Type B pancreatic cell (in vitro differentiated cells): ENCODE measurements around the gene ABCC10. TPM values are rescaled to one million over a fixed set of nuclear protein-coding genes. Genes with fewer than 3 reads are reported as not detected.
"Not testable (repeated sequence)": the region's sequence is repeated elsewhere in the genome, so short reads cannot be mapped to it uniquely, and the experiment has no call there.

ENCODE experiments used
- DNase-seq: peaks from one replicate; pipeline ENCODE4 v3.0.0; 2021; ENCODE audit warnings: mixed read lengths; ENCODE audit not compliant: unreplicated experiment; ENCODE audit errors: extremely low spot score
- H3K27ac Mint-ChIP-seq: 2 replicates; pipeline ENCODE4 v1.8.0; 2021; ENCODE audit warnings: mild to moderate bottlenecking, mixed read lengths
- H3K27me3 Mint-ChIP-seq: 2 replicates; pipeline ENCODE4 v1.8.0; 2021; ENCODE audit warnings: mixed read lengths
- H3K36me3 Mint-ChIP-seq: 2 replicates; pipeline ENCODE4 v1.8.0; 2021; ENCODE audit warnings: mixed read lengths
- H3K4me1 Mint-ChIP-seq: one replicate; pipeline ENCODE4 v1.8.0; 2021; ENCODE audit warnings: mixed read lengths; ENCODE audit not compliant: unreplicated experiment
- H3K4me3 Mint-ChIP-seq: 2 replicates; pipeline ENCODE4 v1.8.0; 2021; ENCODE audit warnings: mild to moderate bottlenecking, mixed read lengths
- H3K9me3 Mint-ChIP-seq: 2 replicates; pipeline ENCODE4 v1.8.0; 2021; ENCODE audit warnings: mixed read lengths
- total RNA-seq: library from RNA; stranded (reverse); gene quantifications from 2 replicates; pipeline ENCODE4 v1.2.1, GENCODE V29; 2021; ENCODE audit warnings: low replicate concordance
- TF ChIP-seq, protein P1 (sequence below): fragments of 200-600 bp; sonication (generic); conservative IDR thresholded peaks from 2 replicates; pipeline ENCODE4 v1.5.0; 2021; ENCODE audit warnings: antibody characterized with exemption, mild to moderate bottlenecking

The ABCC10 gene
- total RNA-seq, 1 donor from 2014 or later, result 46.5 TPM

DNA sequence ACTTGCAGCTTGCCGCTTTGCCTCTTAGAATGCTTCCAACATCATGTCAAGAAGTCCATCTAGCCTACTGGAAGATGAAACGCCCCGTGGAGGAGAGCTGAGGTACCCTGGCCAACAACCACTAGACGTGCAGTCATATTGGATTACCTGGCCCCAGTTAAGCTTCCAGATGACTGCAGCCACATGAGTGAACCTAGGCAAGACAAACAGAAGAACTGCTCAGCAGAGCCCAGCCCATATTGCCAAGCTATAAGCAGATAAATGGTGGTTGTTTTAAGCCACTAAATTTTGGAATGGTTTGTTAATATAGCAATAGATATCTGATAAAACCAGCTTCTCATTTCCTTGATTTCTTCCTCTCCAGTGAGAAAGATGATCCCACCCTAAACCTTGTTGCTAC lies 32.7 kb downstream of the ABCC10 start:
- Mint-ChIP-seq H3K27me3 (peaks cover 46% of the 10 kb centered on the region), H3K9me3 (no peaks in the 10 kb centered on the region), H3K27ac (no peak overlapping the region), H3K4me3 (no peak overlapping the region), H3K36me3 (no peaks in the 10 kb centered on the region), H3K4me1 (peaks cover 12% of the 10 kb centered on the region)
- TF ChIP-seq, protein P1, sequence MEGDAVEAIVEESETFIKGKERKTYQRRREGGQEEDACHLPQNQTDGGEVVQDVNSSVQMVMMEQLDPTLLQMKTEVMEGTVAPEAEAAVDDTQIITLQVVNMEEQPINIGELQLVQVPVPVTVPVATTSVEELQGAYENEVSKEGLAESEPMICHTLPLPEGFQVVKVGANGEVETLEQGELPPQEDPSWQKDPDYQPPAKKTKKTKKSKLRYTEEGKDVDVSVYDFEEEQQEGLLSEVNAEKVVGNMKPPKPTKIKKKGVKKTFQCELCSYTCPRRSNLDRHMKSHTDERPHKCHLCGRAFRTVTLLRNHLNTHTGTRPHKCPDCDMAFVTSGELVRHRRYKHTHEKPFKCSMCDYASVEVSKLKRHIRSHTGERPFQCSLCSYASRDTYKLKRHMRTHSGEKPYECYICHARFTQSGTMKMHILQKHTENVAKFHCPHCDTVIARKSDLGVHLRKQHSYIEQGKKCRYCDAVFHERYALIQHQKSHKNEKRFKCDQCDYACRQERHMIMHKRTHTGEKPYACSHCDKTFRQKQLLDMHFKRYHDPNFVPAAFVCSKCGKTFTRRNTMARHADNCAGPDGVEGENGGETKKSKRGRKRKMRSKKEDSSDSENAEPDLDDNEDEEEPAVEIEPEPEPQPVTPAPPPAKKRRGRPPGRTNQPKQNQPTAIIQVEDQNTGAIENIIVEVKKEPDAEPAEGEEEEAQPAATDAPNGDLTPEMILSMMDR, result no peak
- DNase-seq, result no peak

DNA sequence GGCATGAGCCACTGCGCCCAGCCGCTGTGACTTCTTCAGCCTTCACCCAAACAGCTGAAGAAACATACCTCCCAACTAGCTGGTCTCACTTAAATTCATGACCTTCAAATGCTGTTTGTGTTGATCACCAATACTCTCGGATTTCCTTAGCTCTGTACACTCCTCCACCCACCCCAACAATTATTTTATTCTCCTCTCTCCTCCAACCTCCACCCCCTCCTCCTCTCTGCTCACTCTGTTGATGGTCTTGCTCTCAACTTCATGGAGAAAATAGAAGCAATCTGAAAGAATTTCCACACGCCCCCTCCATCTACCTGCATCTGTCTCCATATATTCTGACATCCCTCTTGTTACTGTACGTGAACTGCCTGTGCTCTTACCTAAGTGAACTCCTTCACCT lies 34.6 kb downstream of the ABCC10 start:
- H3K36me3 Mint-ChIP-seq, result no peaks in the 10 kb centered on the region
- H3K4me3 Mint-ChIP-seq, result no peak overlapping the region
- H3K9me3 Mint-ChIP-seq, result no peaks in the 10 kb centered on the region
- H3K4me1 Mint-ChIP-seq, result peaks cover 2% of the 10 kb centered on the region
- DNase-seq, result no peak
- H3K27ac Mint-ChIP-seq, result no peak overlapping the region
- peaks cover 34% of the 10 kb centered on the region for H3K27me3 Mint-ChIP-seq
- TF ChIP-seq, protein P1, result no peak

DNA sequence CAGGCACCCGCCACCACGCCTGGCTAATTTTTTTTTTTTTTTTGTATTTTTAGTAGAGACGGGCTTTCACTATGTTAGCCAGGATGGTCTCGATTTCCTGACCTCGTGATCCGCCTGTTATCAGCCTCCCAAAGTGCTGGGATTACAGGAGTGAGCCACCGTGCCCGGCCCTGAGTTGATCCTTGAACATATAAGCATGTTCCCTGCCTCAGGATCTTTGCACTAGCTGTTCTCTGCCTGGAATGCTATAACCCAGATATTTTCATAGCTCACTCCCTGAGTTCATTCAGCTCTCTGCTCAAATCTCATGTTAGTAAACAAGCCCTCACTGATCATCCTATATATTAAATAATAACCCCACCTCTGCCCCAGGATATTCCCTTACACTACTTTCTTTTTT lies 37.0 kb downstream of the ABCC10 start:
- H3K27ac Mint-ChIP-seq, result no peak overlapping the region
- TF ChIP-seq, protein P1, result no peak
- no peak for DNase-seq
- H3K4me3 Mint-ChIP-seq, result no peak overlapping the region
- H3K4me1 Mint-ChIP-seq, result no peaks in the 10 kb centered on the region
- H3K27me3 Mint-ChIP-seq, result peaks cover 34% of the 10 kb centered on the region
- H3K36me3 Mint-ChIP-seq, result no peaks in the 10 kb centered on the region
- H3K9me3 Mint-ChIP-seq, result no peaks in the 10 kb centered on the region

DNA sequence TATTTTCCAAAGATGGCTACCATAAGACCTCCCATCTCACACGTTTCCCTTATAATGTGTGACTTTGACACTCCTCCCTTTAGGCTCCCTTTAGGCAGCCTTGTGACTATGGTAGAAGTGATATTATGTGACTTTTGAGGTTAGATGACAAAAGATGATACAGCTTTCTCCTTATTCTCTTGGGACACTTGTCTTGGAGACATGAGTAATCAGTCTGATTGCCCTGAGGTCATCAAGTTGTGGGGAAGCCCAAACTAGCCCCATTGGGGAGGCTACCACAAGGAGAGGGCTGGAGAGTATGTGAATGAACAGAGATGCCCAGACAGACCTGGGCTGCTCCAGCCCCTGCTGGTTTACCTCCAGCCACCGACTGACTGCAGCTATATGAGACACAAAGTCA lies 38.6 kb downstream of the ABCC10 start:
- Mint-ChIP-seq H3K27me3 (peaks cover 23% of the 10 kb centered on the region), H3K4me3 (no peak overlapping the region), H3K36me3 (no peaks in the 10 kb centered on the region), H3K9me3 (no peaks in the 10 kb centered on the region), H3K27ac (no peak overlapping the region), H3K4me1 (no peaks in the 10 kb centered on the region)
- TF ChIP-seq, protein P1, result no peak
- DNase-seq, result no peak

DNA sequence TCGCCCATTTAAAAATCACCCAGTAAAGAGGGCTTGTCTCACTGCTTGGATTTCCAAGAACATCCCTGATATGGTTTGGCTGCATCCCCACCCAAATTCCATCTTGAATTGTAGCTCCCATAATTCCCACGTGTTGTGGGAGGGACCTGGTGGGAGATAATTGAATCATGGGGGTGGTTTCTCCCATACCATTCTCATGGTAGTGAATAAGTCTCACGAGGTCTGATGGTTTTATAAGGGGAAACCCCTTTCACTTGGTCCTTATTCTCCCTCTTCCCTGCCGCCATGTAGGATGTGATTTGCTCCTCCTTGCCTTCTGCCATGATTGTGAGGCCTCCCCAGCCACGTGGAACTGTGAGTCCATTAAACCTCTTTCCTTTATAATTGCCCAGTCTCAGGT lies 39.9 kb downstream of the ABCC10 start:
- not testable (repeated sequence) for H3K36me3 Mint-ChIP-seq, H3K27ac Mint-ChIP-seq, H3K4me3 Mint-ChIP-seq, H3K4me1 Mint-ChIP-seq, DNase-seq, H3K9me3 Mint-ChIP-seq
- H3K27me3 Mint-ChIP-seq, result peaks cover 19% of the 10 kb centered on the region

DNA sequence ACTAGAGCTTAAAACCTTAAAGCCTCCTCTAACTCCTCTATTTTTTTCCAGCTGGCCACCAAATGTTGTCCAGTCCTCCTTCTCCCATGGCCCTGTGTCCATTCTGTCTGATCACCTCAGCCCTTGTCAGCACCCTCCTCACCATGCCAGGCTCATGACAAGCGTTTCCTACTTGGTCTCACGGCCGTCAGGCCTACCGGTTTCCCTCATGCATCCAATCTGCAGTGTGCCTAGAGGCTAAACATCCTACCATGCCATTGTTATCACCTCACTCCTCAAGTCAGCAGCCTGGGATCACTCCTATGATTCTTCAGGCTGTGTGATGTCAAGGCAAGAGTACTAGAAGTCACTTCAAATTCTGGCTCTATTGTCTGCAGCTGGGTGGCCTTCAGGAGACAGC lies 40.4 kb downstream of the ABCC10 start:
- Mint-ChIP-seq H3K27me3 (peaks cover 14% of the 10 kb centered on the region), H3K27ac (no peak overlapping the region), H3K36me3 (no peaks in the 10 kb centered on the region), H3K4me3 (no peak overlapping the region), H3K4me1 (no peaks in the 10 kb centered on the region), H3K9me3 (no peaks in the 10 kb centered on the region)
- TF ChIP-seq, protein P1, result no peak
- no peak for DNase-seq
